ENCODE results near the gene TSPAN10. TPM values are rescaled to one million over a fixed set of nuclear protein-coding genes. Genes with fewer than 3 reads are reported as not detected.

The TSPAN10 gene
- total RNA-seq, 4 donors from 2014 or later: 0.19 to 2.1 (median 0.72) TPM; not detected in 1

DNA sequence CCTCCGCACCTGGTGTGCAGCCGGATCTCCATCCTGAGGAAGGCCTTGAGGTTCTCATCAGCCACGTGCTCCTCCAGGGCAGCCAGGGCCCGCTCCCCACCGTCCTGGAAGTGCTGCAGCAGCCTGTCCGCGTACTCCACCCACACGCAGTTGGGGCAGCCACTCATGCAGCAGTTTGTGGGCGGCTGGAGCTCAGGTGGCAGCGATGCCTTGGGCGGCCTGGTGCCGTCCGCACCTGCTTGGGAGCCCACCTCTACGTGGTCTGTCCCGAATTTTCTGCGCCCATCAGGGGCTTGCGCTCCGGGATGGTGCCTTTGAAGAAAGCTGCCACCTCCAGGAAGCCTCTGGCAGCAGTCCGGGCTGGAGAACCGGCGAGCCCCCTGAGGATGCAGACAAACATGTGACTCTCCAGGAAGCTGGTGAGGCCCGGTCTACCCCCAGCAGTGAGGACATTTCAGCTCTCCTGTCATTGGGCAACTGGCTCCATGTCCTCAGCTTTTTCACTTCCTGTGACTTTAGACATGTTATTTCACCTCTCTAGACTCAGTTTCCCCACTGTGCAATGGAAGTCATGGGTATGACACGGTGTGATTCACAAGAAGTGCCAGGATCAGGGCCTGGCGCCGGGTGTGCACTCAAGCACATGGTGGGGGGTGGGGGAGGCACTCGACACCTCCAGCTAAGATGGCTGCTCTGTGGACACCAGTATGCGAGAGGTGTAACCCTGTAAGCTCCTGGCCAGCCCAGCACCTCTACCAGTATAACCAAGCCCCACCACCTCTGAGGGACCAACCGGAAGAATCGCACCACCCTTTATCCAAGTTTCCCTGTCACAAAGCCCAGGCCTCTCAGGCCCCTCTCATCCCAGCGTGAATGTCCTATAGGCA is 28.5 kb downstream of the TSPAN10 start:
- Histone ChIP-seq H3K4me3 (peak overlapping the region; percentile 87 to 97 (median 91)), H3K36me3 (peaks cover 16 to 37% (median 17%) of the 10 kb centered on the region in 3 donors), H3K4me1 (peaks cover 30 to 74% (median 42%) of the 10 kb centered on the region in 3 donors), H3K27ac (peak overlapping the region; percentile 92 to 98 (median 94)), H3K27me3 (no peaks in the 10 kb centered on the region), H3K9me3 (no peaks in the 10 kb centered on the region)
- TF ChIP-seq CTCF (IDR thresholded peaks at IDR 0.05) (no peak), POLR2A (IDR thresholded peaks at IDR 0.05) (no peak)
- DNase-seq: no peak
- WGBS, 2 donors: 11 to 41% methylated on average over 6 to 9 of the region's 30 CpGs
- intact Hi-C loops (cut with DNase I): no loop called here

GRCh38 chr17:81666092-81666341 is 29.0 kb downstream of the TSPAN10 start:
- Histone ChIP-seq H3K27me3 (no peaks in the 10 kb centered on the region), H3K27ac (peak overlapping the region; percentile 92 to 98 (median 94)), H3K4me1 (peaks cover 30 to 69% (median 42%) of the 10 kb centered on the region in 3 donors), H3K9me3 (no peaks in the 10 kb centered on the region), H3K36me3 (peaks cover 19 to 42% (median 20%) of the 10 kb centered on the region in 3 donors), H3K4me3 (peak overlapping the region; percentile 87 to 97 (median 91))
- DNase-seq: no peak
- WGBS, 2 donors: 0 to 4% methylated on average over 1 to 5 of the region's 16 CpGs
- intact Hi-C loops (cut with DNase I): no loop called here
- TF ChIP-seq POLR2A (IDR thresholded peaks at IDR 0.05): no peak
- TF ChIP-seq CTCF (IDR thresholded peaks at IDR 0.05): no peak

- peak; percentile 75 for DNase-seq
- intact Hi-C loops (cut with DNase I): no loop called here
- H3K36me3 ChIP-seq: peaks cover 19 to 48% (median 24%) of the 10 kb centered on the region in 3 donors
- no peaks in the 10 kb centered on the region for H3K27me3 ChIP-seq
- peak in 3 of 4 donors; percentile 65 to 91 (median 87) for TF ChIP-seq POLR2A (IDR thresholded peaks at IDR 0.05)
- no peak for TF ChIP-seq CTCF (IDR thresholded peaks at IDR 0.05)
- H3K4me3 ChIP-seq: peak within 1 kb of the TSS; percentile 87 to 97 (median 91)
- peaks cover 30 to 63% (median 42%) of the 10 kb centered on the region in 3 donors for H3K4me1 ChIP-seq
- peak within 1 kb of the TSS; percentile 92 to 98 (median 94) for H3K27ac ChIP-seq
- WGBS, 2 donors: 0% methylated on average over 4 to 5 of the region's 96 CpGs
- H3K9me3 ChIP-seq: no peaks in the 10 kb centered on the region
Observed at GRCh38 chr17:81666342-81667191, 29.6 kb downstream of the TSPAN10 start, which contains the start of the genes CCDC137 and OXLD1. Gene CCDC137 (plus strand): TSS chr17:81666737. CDS start chr17:81666767, 30 bp downstream. Gene OXLD1 (minus strand): TSS chr17:81666605. CDS start chr17:81666577, 28 bp downstream.

- intact Hi-C loops (cut with DNase I): no loop called here
- Histone ChIP-seq H3K4me1 (peaks cover 30 to 61% (median 42%) of the 10 kb centered on the region in 3 donors), H3K27me3 (no peaks in the 10 kb centered on the region), H3K9me3 (no peaks in the 10 kb centered on the region), H3K27ac (peak overlapping the region; percentile 79 to 98 (median 93)), H3K4me3 (peak overlapping the region; percentile 87 to 97 (median 91)), H3K36me3 (peaks cover 31 to 60% (median 36%) of the 10 kb centered on the region in 3 donors)
- WGBS, 2 donors: 38 to 58% methylated on average over 6 to 13 of the region's 18 CpGs
- TF ChIP-seq CTCF (IDR thresholded peaks at IDR 0.05) (peak in 5 of 6 experiments; percentile 11 to 56 (median 30)), POLR2A (IDR thresholded peaks at IDR 0.05) (no peak)
- DNase-seq: no peak
Observed at GRCh38 chr17:81667754-81668153, 30.8 kb downstream of the TSPAN10 start.
